ENCODE data around the gene GAGE10.

Gene GAGE10

GRCh38 chrX:49303346-49303745 is at the start of gene GAGE10:
Gene GAGE10 (plus strand): TSS chrX:49303646. CDS start chrX:49304860, 1,214 bp downstream.
- no peak within 1 kb of the TSS for H3K27ac ChIP-seq
- CTCF ChIA-PET = no interaction called here
- POLR2A ChIA-PET (ENCODE audit: low non-redundant PET) = no interaction called here
- TF ChIP-seq CTCF (conservative IDR thresholded peaks at IDR 0.05; ENCODE audit: low read depth) = no peak
- no peak for DNase-seq (ENCODE audit: low spot score)

- no peak overlapping the region for H3K27ac ChIP-seq
- no peak for DNase-seq (ENCODE audit: low spot score)
- no peak for TF ChIP-seq CTCF (conservative IDR thresholded peaks at IDR 0.05; ENCODE audit: low read depth)
- POLR2A ChIA-PET (ENCODE audit: low non-redundant PET) = no interaction called here
- CTCF ChIA-PET = interaction anchor here (0.6 kb wide), 1 partner anchor 500 kb away, joined by 3 read pairs; no protein-coding TSS in a partner anchor
These were observed 48.8 kb upstream of the GAGE10 start for GRCh38 chrX:49254639-49255038.

- ChIA-PET POLR2A (ENCODE audit: low non-redundant PET) (no interaction called here), CTCF (no interaction called here)
- no peak overlapping the region for H3K27ac ChIP-seq
- no peak for TF ChIP-seq CTCF (conservative IDR thresholded peaks at IDR 0.05; ENCODE audit: low read depth)
- no peak for DNase-seq (ENCODE audit: low spot score)
These were observed 47.0 kb upstream of the GAGE10 start for GRCh38 chrX:49256268-49256995.

GRCh38 chrX:49257074-49257790 is 46.2 kb upstream of the GAGE10 start:
- CTCF ChIA-PET = no interaction called here
- H3K27ac ChIP-seq = no peak overlapping the region
- no peak for TF ChIP-seq CTCF (conservative IDR thresholded peaks at IDR 0.05; ENCODE audit: low read depth)
- no peak for DNase-seq (ENCODE audit: low spot score)
- POLR2A ChIA-PET (ENCODE audit: low non-redundant PET) = no interaction called here

GRCh38 chrX:49257846-49258748 is 45.3 kb upstream of the GAGE10 start:
- no peak overlapping the region for H3K27ac ChIP-seq
- DNase-seq (ENCODE audit: low spot score) = no peak
- CTCF ChIA-PET = no interaction called here
- TF ChIP-seq CTCF (conservative IDR thresholded peaks at IDR 0.05; ENCODE audit: low read depth) = no peak
- POLR2A ChIA-PET (ENCODE audit: low non-redundant PET) = no interaction called here

- no peak overlapping the region for H3K27ac ChIP-seq
- no peak for TF ChIP-seq CTCF (conservative IDR thresholded peaks at IDR 0.05; ENCODE audit: low read depth)
- CTCF ChIA-PET = no interaction called here
- DNase-seq (ENCODE audit: low spot score) = no peak
- POLR2A ChIA-PET (ENCODE audit: low non-redundant PET) = no interaction called here
These were observed 44.7 kb upstream of the GAGE10 start for GRCh38 chrX:49258749-49259124.

Data from RWPE1 (cell line).